SKM-1 treated with dmso at 0.1 percent for 144 hours (cell line): ENCODE data around the gene EXOC4.
"Not testable (repeated sequence)": the region's sequence is repeated elsewhere in the genome, so short reads cannot be mapped to it uniquely, and the experiment has no call there.

Source experiments
- DNase-seq: peaks from one replicate; lab custom pipeline; 2025; ENCODE audit not compliant: unreplicated experiment; lab: John Stamatoyannopoulos, UW

Gene EXOC4

DNA sequence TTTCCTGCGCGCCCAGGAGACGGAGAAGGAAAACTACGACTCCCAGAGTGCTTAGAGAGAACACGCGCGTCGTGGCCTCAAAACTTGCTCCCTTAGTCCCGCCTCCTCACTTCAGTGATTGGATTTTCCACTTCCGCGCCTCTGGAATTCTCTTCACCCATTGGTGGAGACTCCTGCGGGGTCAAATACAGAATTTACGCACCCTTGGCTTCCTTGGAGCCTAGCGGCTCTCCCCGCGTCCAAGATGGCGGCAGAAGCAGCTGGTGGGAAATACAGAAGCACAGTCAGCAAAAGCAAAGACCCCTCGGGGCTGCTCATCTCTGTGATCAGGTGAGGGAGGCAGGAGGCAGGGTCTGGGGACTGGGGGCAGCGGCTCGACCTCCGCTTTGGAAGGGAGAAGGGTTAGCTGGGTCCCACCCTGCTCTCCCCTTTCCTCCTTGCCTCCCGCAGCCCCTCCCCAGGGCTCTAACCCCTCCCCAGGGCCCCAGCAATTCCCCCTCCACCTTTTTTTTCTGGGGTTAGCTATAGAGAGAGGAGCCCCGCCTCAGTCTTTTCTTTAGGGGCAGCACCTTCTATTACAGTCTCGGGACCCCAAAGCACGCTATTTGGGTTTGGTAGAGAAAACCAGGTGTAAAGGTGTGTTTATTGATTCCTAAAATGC is at the start of gene EXOC4:
Gene EXOC4 (plus strand): TSS at position 221 of the 661 bp plus-strand sequence.
- DNase-seq: peak; percentile 95

DNA sequence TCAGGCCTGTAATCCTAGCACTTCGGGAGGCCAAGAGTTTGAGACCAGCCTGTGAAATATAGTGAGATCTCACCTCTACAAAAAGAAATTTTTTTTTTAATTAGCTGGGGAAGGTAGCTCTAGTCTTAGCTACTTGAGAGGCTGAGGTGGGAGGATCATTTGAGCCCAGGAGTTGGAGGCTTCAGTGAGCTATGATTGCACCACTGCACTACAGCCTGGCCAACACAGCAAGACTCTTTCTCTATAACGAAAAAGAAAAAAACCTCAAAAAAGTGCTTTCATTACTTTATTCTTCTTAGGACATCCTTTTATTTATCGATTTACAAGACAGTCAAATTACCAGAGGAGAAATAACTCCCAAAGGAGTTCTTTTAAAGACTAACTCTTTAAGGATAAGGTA is 49.4 kb upstream of the EXOC4 start:
- DNase-seq: no peak

DNA sequence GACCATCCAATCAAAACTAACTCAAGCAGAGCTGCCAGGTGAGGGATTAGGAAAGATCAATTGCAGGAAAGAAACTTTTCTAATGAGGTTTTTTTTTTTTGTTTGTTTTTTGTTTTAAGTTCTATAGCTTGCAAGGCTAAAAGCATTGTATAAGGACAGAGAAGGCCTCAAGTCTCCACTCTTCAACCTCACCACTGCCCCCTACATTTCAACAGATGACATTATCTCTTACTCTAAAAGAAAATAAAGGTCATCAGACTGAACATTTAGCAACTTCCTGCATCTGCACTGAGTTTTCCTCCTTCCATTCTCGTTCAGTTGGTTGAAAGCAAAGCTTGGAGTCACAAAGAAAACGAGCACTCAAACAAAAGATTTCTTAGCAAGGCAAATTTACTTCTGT is 45.2 kb upstream of the EXOC4 start:
- DNase-seq: peak; percentile 55

DNA sequence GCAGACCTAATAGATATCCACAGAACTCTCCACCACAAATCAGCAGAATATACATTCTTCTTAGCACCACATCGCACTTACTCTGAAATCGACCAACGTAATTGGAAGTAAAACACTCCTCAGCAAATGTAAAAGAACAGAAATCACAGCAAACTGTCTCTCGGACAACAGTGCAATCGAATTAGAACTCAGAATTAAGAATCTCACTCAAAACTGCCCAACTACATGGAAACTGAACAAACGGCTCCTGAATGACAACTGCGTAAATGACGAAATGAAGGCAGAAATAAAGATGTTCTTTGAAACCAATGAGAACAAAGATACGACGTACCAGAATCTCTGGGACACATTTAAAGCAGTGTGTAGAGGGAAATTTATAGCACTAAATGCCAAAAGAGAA is 42.1 kb upstream of the EXOC4 start:
- not testable (repeated sequence) for DNase-seq

DNA sequence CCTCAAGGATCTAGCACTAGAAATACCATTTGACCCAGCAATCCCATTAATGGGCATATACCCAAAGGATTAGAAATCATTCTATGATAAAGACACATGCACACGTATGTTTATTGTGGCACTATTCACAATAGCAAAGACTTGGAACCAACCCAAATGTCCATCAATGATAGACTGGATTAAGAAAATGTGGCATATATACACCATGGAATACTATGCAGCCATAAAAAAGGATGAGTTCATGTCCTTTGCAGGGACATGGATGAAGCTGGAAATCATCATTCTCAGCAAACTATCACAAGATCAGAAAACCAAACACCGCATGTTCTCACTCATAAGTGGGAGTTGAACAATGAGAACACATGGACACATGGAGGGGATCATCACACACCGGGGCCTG is 39.1 kb upstream of the EXOC4 start:
- DNase-seq: not testable (repeated sequence)

DNA sequence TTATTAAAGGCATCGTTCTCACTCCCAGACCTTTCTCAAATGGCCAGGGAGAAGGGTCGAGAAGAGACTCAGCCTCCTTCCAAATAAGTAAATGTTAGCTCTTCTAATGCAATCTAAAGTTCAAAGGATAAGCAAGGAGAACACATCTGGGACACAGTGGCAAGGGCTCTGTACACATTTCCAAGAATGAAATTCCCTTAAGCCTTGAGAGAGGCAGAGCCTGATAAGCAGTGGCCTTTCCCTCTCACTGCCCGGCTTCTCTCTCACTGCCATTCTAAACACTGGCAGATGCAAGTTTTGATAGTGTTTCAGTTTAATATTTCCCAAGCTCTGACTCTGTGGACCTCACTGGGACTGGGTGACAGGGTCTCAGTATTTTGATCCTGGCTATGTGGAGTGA is 35.1 kb upstream of the EXOC4 start:
- no peak for DNase-seq

DNA sequence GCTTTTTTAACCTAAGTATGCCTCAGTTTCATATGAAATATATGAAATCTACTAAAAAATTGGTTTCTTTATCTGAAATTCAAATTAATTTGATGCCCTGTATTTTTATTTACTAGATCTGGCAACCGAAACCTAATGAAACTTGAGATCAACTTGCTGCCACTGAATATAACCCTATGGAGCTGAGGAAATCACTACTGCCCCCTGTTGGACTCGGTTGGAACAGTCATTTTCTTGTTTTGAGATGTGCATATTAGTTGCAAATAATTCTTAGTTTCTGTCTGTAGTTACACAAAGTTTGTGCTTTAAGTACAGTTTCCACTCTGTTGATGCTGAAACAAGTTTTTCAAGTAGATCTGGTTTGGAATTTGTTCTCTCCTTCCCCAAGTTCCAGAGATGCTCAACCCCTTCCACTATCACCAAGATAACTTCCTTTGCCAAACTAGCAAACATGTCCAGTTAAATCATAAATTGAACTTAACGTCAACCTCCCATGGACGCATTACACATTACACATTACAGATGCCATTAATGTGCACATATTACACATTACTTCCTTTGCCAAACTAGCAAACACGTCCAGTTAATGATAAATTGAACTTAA is 22.2 kb upstream of the EXOC4 start:
- DNase-seq: peak; percentile 11

DNA sequence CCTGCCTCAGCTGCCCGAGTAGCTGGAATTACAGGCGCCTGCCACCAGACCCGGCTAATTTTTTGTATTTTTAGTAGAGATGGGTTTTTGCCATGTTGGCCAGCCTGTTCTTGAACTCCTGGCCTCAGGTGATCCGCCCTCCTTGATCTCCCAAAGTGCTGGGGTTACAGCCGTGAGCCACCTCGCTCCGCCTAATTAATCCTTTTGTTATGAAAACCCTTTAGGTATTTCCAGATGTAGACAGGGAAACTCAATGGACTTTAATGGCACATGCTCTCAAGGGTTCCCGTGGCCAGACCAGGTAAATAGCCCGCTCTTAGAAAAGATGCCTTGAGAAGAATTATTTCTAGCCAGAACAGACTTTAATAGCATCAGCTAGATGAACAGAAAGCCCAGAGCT is 19.7 kb upstream of the EXOC4 start:
- DNase-seq: no peak

DNA sequence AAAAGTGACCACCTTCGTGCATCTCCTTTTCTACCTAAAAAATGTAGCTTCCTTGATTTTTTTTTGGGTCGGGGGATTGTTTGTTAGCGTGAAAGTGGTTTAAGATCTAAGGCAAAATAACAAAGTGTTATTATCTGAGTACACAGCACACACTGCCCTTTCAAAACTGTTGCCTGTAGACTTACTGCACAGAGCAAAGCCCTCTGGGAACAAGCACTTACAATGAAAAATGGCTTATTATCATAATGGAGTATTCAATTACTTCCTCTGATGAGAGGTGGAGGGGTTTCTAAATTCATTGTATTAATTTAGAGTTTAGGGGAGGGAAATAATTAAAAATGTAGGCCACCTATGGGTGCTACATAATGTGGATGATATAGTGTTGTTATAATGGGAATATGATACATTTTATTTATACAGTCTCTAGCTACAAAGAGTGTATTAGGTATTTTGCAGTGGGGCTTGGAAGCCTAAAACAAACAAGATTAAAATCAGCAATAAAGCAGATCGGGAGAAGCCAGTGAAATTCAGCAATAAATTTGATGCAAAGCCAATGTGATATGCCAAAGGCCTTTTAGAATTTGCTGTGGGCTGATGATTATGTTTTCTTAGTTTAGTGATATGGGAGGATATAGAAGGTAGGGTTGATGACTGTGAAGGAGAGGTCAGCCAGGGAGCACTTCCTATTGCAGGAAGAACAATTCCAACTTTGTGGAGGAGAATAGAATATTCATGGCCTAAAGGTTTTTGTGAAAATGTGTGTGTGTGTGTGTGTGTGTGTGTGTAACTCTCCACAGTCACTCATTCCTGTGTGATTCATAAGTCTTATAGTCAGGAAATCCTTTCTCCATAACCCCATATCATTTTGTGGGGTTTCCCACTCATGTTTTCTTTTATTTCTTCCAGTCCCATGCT is 17.7 kb upstream of the EXOC4 start:
- no peak for DNase-seq

DNA sequence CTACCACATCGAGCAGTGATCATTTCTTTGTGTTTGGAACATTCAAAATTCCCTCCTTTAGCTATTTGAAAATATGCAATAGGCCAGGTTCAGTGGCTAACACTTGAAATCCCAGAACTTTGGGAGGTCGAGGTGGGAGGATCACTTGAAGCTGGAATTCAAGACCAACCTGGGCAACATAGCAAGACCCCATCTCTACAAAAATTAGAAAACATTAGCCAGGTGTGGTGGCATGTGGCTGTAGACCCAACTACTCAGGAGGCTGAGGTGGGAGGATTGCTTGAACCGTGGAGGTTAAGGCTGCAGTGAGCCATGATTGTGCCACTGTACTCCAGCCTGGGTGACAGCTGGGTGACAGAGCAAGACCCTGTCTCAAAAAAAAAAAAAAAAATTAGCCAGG is 15.3 kb upstream of the EXOC4 start:
- no peak for DNase-seq

DNA sequence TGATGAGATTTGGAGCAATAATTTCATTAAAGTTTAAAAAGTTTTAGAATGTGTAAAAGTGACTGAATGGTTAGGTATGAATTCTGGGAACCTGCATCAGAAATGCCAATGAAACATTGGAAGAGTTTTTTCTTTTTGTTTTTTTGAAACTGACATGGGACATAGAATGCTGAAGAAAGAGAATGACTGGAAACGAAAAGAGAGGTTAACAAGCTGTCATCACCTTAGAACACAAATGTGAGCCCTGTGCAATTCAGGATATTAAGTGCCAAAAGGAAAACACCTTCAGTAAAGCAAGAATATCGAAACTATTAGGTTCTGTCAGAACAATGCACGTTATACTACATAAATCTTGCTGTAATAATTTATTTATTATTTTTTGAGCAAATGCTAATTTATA is 12.6 kb upstream of the EXOC4 start:
- no peak for DNase-seq

DNA sequence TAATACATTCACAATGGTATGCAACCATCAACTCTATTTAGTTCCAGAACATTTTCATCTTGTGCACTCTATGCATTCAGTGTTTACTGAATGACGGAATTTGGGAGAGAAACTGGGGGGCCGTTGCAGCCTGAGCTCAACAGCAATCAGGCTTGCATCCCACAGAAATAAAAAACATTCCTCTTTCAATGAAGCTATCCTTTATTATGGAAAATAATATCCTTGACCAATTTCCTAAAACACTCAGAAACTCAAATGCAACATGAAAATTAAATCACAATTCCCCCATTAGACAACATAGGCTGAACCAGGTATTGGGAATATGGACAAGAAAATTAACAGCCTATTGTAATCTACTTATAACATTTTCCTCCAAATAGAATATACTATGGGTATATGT is 6.3 kb upstream of the EXOC4 start:
- DNase-seq: no peak

DNA sequence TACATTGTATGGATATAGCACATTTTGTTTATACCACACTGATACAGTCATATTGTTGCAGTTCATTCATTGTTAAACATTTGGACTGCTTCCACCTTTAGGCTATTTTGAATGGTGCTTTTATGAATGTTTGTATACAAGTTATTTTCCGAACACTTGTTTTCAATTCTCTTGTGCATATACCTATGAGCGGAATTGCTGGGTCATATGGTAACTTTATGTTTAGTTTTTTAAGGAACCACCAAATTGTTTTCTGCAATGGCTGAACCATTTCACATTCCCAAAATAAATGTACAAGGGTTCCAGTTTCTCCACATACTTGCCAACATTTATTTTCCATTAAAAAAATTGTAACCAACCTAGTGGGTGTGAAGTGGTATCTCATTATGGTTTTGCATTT is 4.0 kb upstream of the EXOC4 start:
- DNase-seq: no peak

DNA sequence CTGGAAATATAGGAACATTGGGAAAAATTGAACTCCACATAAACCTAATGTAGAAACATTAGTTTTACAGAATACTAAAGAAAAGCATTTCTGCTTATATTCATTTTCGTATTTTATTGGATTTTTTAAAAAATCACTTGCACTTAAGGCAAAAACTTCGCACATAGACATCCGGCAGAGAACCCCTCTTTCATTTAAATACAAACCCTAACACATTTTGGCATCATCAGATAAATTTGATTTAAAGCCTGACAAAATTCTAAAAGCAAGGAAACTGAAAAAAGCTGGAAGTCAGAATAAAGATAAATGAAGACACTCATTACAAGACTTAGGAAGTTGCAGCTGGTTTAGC is 396 bp upstream of the EXOC4 start:
- DNase-seq: no peak

DNA sequence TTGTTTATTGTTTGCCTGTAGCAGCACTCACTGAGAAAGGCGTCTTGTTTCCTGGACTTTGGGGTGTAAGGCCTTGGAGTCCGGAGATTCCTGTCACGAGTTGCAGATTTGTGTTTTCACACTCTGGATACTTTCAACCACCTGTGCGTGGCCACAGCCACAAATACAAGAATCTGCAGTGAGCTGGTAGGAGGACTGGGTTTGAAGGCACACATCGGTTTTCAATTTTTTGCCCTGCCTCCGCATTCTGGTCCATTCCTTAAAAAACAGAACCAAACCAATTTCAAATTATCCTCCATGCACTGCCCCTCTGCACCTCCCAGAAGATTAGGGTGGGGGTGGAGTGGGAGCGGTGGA is 619 bp downstream of the EXOC4 start:
- no peak for DNase-seq

DNA sequence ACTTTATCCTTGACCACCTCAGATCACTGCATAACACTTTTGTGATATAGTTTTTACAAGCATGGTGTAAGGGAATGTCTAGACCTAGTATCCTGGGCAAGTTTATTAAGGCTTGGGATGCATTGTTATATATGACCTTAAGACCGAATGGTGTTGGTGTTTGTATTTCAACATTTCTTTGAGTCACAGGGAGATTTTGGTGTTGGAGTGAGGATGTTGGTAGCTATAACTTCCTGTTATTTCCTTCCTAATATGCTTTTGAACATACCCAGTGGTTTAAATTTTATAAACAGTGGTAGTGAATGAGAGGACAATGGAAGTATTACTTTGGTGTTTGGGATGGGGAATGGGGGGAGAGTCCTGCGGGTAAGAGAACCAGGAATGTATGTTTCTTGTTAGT is 2.6 kb downstream of the EXOC4 start:
- no peak for DNase-seq

DNA sequence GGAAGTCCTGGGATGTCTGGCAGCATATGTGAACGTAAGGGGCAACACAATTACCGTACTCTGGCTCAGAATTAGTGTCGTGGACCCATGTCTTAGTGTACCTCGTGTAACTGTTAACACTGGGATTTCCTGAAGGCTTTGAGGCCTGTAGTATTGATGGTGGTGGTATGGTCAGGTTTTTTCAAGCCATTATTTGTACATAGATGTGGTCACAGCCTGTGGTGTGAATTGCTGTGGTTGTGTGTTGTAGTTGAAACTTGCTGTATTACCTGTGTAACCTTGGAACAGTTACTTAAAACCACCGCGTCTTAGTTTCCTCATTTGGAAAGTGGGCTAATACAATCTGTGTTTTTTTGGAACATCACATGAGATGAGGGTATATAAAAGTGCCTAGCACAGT is 5.3 kb downstream of the EXOC4 start:
- DNase-seq: no peak

DNA sequence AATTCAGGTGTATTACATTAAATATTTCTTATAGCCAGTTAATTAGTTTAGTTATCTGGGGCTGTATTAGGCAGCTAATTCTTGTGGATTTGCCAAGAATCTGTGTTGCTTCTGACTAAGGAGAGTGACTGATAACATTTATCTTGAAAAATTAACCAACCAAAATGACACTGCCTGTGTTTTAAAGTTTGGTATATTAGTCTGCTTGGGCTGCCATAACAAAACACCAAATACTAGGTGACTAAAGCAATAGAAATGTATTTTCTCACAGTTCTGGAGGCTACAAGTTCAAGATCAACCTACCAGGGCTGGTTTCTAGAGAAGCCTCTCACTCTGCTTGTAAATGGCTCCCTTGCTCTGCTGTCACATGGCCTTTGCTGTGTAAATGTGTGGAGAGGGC is 12.9 kb downstream of the EXOC4 start:
- no peak for DNase-seq

DNA sequence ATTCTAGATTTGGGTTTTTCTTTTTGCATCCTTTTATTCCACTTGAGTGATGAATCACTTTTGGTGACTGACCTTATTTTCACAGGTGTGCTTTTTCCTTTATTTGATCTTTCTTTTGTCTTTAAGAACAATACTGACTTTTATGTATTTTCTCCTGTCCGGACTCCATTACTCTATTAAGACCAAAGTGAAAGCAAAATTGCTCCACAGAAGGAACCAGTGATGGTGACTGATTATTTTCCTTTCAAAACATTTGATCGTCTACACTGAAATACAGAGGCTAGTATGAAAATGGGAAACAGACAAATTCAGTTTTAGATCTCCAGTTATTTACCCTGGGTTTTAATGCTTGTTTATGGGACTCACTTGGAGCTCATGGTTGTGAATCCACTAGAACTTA is 15.5 kb downstream of the EXOC4 start:
- DNase-seq: no peak

DNA sequence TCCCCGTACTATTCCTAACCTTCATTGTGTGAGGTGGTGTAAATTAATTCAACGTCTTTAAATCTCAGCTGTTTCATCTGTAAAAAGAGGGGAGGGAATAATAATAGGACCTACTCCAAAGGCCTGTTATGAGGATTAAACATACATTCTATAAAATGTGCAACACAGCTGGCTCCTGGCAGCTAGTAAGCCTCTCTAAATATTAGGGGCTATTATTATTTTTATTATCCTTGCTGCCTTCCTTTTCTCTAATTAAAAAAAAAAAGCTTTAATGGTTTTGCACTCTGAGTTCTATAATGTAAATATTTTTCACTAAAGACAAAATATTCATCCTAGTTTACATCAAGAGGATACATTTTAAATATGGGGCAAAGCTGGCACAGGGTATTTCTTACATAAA is 19.5 kb downstream of the EXOC4 start:
- no peak for DNase-seq

DNA sequence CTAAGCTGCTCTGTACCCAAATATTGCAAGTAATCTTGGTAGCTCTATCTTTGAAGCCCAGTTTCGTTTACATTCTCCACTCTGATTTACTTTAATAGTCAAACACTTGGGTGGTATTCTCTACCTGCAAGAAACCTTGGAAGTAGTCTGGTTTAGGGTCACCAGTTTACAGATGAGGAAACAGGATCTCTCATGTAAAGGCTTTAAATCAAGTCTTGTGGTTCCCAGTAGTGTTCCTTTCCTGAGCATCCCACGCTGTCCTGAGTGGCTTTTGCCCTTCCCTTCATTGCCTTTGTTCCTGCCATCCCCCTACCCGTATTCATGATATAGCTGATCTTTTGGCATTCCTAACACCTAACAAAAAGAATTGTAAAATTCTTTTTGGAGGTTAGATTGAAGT is 20.3 kb downstream of the EXOC4 start:
- no peak for DNase-seq

DNA sequence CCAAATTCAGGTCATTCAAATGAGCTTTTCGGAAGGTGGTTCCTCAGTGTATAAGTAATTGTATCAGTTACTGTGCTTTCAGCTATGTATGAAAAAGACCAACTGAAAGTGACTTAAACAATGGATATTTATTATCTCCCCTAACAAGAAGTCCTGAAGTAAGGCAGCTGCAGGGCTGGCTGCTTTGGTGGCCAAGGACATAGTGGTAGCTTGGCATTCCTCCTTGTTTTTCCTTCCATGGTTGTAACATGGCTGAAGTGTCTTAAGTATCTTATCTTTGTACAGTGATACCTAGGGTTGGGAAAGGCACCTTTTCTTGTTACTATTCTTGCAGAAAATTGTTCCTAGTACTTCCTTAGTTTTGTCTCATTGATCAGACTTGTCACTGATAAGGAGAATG is 21.4 kb downstream of the EXOC4 start:
- no peak for DNase-seq
